ENCODE data around the gene AP1G2. TPM values are rescaled to one million over a fixed set of nuclear protein-coding genes. Genes with fewer than 3 reads are reported as not detected.

The AP1G2 gene
- total RNA-seq, 1 donor from 2014 or later: 93.4 TPM

DNA sequence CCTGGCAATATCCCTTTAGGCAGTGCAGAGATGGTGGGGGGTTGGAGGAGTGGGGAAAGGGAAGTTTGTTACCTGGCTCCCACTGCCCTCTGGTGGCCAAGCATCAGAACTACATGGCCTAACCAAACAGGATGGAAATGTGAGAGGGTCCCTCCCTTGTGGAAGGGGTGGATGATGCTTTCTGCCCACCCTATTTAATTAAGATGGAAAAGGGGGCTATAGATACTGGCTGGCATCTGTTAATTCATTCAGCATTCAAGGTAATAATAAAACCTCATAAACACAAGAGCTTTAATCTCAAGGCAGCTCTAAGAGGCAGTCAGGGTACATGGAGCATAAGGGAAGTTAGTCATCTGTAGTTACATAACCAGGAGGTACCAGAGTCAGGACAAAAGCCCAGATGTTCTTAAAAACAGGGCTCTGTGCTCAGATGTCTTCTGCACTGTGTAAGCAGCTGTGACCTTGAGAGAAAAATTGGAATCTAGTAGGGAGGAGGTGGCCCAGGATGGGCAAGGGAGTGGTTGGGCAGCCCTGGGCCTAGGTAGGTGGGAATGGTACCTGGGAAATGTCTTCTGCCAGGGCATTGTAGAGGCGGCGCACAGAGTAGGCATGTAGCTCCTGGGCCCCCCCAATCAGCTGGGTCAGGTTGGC is 4.6 kb downstream of the AP1G2 start:
- no peak overlapping the region for H3K4me3 ChIP-seq (ENCODE audit: low read depth, low read length)
- TF ChIP-seq, protein P1, sequence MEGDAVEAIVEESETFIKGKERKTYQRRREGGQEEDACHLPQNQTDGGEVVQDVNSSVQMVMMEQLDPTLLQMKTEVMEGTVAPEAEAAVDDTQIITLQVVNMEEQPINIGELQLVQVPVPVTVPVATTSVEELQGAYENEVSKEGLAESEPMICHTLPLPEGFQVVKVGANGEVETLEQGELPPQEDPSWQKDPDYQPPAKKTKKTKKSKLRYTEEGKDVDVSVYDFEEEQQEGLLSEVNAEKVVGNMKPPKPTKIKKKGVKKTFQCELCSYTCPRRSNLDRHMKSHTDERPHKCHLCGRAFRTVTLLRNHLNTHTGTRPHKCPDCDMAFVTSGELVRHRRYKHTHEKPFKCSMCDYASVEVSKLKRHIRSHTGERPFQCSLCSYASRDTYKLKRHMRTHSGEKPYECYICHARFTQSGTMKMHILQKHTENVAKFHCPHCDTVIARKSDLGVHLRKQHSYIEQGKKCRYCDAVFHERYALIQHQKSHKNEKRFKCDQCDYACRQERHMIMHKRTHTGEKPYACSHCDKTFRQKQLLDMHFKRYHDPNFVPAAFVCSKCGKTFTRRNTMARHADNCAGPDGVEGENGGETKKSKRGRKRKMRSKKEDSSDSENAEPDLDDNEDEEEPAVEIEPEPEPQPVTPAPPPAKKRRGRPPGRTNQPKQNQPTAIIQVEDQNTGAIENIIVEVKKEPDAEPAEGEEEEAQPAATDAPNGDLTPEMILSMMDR (IDR thresholded peaks at IDR 0.05; ENCODE audit: insufficient read depth, low read length, poor library complexity, severe bottlenecking): peak; percentile 85
- H3K36me3 ChIP-seq (ENCODE audit: control insufficient read depth, insufficient read depth, low read length): peaks cover 7% of the 10 kb centered on the region
- no peaks in the 10 kb centered on the region for H3K27me3 ChIP-seq (ENCODE audit: control insufficient read depth, insufficient read depth, low read length)
- DNase-seq (ENCODE audit: low read depth): no peak

DNA sequence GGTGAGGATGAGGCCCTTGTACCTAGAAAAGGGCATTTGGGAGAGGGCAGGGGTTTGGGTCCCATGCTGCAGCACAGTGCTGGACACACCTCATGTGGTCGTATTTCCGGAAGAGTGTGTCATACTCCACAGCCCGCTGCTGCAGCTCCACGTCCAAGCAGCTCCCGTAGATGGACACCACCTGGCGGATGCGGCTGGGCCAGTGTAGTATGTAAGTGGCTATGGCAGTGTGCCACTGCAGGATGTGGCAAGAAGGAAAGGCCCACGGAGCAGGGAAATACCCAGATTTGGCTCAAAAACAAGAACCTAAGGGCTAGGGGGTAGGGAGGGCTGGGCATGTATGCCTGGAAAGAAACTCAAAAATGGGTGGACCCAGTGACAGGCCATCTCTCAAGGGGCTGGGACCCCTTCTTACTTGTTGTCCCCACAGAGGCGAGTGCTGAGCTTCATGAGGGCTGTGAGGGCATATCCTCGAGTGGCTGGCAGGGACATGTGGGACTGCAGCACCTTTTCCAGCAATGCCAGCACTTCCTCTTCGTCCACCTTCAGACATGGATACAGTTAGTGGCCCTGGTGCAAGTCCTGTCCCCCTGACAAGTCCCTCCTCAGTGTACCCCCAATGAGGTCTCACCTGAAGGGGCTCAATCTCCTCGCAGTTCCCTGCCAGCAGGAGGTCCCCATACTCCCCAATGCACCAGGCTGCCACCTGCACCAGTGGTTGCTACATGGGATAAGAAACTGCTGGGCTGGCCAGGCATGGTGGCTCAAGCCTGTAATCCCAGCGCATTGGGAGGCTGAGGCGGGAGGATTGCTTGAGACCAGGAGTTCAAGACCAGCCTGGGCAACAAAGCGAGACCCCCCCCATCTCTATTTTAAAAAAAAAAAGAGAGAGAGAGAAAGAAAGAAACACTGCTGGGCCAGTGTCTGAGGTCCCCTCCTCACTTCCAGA is 5.4 kb downstream of the AP1G2 start:
- DNase-seq (ENCODE audit: low read depth): no peak
- TF ChIP-seq, protein P1 (IDR thresholded peaks at IDR 0.05; ENCODE audit: insufficient read depth, low read length, poor library complexity, severe bottlenecking): no peak
- H3K36me3 ChIP-seq (ENCODE audit: control insufficient read depth, insufficient read depth, low read length): peaks cover 7% of the 10 kb centered on the region

DNA sequence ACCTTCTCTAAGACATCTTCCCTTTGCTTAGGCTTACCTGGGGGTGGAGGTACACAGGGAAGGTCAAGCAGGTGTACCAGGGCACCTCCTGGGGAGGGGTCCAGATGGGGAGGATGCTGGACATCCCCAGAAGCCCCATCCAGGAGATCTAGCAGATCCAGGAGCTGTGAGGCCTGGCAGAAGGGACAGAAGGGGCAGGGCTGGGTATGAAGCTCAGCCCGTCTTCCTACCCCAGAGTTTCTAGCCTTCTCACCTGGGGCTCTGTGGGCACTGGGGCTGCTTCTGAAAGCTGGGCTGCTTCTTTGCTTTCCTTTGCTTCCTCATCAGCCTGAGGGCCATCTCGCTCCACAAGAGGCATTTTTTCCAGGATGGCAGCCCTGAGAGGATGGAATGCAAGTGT is 6.3 kb downstream of the AP1G2 start:
- TF ChIP-seq, protein P1 (IDR thresholded peaks at IDR 0.05; ENCODE audit: insufficient read depth, low read length, poor library complexity, severe bottlenecking): no peak
- no peaks in the 10 kb centered on the region for H3K27me3 ChIP-seq (ENCODE audit: control insufficient read depth, insufficient read depth, low read length)
- no peak for DNase-seq (ENCODE audit: low read depth)
- peaks cover 7% of the 10 kb centered on the region for H3K36me3 ChIP-seq (ENCODE audit: control insufficient read depth, insufficient read depth, low read length)
- H3K4me3 ChIP-seq (ENCODE audit: low read depth, low read length): no peak overlapping the region

More for the DNA sequence above, 5.4 kb downstream of the AP1G2 start:
- no peaks in the 10 kb centered on the region for H3K27me3 ChIP-seq (ENCODE audit: control insufficient read depth, insufficient read depth, low read length)
- no peak overlapping the region for H3K4me3 ChIP-seq (ENCODE audit: low read depth, low read length)

DNA sequence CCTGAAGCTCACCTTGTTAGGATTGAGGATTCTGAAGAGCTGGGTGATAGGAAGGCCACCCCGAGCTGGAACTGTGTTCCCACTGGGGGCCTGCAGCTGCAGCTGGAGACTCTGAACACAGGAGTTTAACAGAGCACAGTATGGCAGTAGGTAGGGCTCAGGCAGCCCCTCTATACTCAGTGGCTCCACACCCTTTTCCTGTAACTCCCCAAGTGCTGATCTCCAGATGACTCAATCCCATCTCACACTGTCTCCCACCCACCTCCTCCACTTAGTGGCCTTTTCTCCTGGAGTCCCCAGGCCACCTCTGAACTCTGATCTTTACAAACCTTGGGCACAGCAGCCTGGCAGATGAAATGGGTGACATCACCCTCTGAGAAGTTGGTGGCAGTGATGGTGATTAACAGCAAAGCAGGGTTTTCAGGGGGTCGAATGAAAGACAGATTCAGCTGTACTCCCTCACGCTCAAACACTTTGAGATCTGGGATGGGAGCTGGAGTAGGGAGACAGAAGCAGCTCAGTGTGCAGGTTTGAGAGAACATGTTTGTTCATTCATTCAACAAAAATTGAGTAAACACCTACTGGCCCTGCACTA is 7.6 kb downstream of the AP1G2 start:
- Histone ChIP-seq H3K27me3 (ENCODE audit: control insufficient read depth, insufficient read depth, low read length) (no peaks in the 10 kb centered on the region), H3K4me3 (ENCODE audit: low read depth, low read length) (no peak overlapping the region), H3K36me3 (ENCODE audit: control insufficient read depth, insufficient read depth, low read length) (peaks cover 7% of the 10 kb centered on the region)
- TF ChIP-seq, protein P1 (IDR thresholded peaks at IDR 0.05; ENCODE audit: insufficient read depth, low read length, poor library complexity, severe bottlenecking): no peak
- DNase-seq (ENCODE audit: low read depth): no peak

DNA sequence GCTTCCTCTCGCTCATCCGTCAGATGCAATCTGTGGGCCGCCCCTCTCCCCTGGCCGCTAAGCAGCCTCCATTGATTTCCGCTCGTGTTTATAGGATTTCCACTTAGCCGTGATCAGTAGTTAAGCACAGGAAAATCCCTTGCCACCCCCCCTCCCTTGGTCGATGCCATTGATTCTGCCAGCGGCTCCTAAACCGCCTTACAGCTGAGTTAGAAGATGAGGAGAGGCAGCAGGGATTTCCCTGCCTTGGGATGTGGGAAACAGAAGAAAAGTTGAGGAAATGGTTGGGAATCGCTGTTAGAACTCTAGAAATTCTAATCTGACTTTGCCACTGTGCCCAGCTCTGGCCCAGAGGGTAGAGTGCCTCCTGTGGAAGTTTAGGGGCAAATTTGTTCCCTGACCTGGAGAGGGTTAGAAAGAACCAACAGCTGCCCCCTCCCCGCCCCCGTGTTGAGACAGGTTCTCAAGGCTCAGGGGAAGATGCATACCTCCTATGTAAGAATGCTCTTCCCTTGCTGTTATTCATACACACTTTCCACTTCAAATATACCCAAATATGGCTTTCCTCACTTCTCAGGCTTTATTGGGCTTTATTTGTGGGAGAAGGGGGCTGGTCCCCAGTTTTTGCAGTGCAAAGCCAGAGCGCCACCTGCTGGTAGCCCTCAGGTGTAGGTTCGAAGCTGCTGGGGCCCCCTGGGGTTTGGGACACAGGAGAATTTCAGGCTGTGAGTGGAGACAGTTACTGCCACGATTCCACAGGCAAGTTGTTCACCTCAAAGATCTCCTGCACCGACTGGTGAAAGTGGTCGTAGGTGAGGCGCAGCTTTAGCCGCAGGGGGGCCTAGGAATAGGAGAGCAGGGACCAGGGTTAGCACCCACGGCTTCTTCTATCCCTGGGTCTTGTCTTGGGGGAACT is 8.3 kb downstream of the AP1G2 start:
- H3K36me3 ChIP-seq (ENCODE audit: control insufficient read depth, insufficient read depth, low read length): peaks cover 6% of the 10 kb centered on the region
- no peak for DNase-seq (ENCODE audit: low read depth)
- TF ChIP-seq, protein P1 (IDR thresholded peaks at IDR 0.05; ENCODE audit: insufficient read depth, low read length, poor library complexity, severe bottlenecking): peak; percentile 94
- no peak overlapping the region for H3K4me3 ChIP-seq (ENCODE audit: low read depth, low read length)
- no peaks in the 10 kb centered on the region for H3K27me3 ChIP-seq (ENCODE audit: control insufficient read depth, insufficient read depth, low read length)
